Liver (tissue), 9 donors: Measurements from ENCODE around the gene UBE3B. TPM values are rescaled to one million over a fixed set of nuclear protein-coding genes. Genes with fewer than 3 reads are reported as not detected.

ENCODE experiments used
- DNase-seq: peaks from one replicate; pipeline ENCODE4 v3.0.0-alpha.2; 2017; ENCODE audit warnings: low spot score
- H3K27ac ChIP-seq, 2 donors: one replicate each; pipeline ENCODE4 v1.7.0; 2013; ENCODE audit warnings: inconsistent platforms in 2 of 2, low read length in 2 of 2, control low read depth in 1 of 2, low read depth in 1 of 2, mild to moderate bottlenecking in 1 of 2
- H3K27me3 ChIP-seq, 4 donors: one replicate each; pipeline versions ENCODE4 v1.6.1 to v1.7.0; 2013; ENCODE audit warnings: low read length in 3 of 4, inconsistent platforms in 1 of 4, mild to moderate bottlenecking in 1 of 4, moderate library complexity in 1 of 4; ENCODE audit not compliant: control insufficient read depth in 4 of 4, insufficient read depth in 4 of 4
- H3K36me3 ChIP-seq, 4 donors: one replicate each; pipeline versions ENCODE4 v1.6.1 to v1.7.0; 2013; ENCODE audit warnings: low read length in 3 of 4, mild to moderate bottlenecking in 3 of 4, low read depth in 1 of 4, moderate library complexity in 1 of 4; ENCODE audit not compliant: control insufficient read depth in 4 of 4, insufficient read depth in 3 of 4
- H3K4me1 ChIP-seq, 4 donors: one replicate each; pipeline versions ENCODE4 v1.6.1 to v1.7.0; 2013; ENCODE audit warnings: low read length in 3 of 4, mild to moderate bottlenecking in 3 of 4, moderate library complexity in 1 of 4; ENCODE audit not compliant: control insufficient read depth in 4 of 4, insufficient read depth in 4 of 4
- H3K4me3 ChIP-seq, 3 donors: one replicate each; pipeline versions ENCODE4 v1.6.1 to v1.7.0; 2013; ENCODE audit warnings: low read length in 3 of 3, control low read depth in 1 of 3, low read depth in 1 of 3, mild to moderate bottlenecking in 1 of 3
- H3K9ac ChIP-seq, 2 donors: one replicate each; pipeline ENCODE4 v1.7.0; 2013; ENCODE audit warnings: low read length in 2 of 2, mild to moderate bottlenecking in 2 of 2, moderate library complexity in 2 of 2, control low read depth in 1 of 2, low read depth in 1 of 2
- H3K9me3 ChIP-seq, 4 donors: one replicate each; pipeline versions ENCODE4 v1.6.1 to v1.7.0; 2013; ENCODE audit warnings: low read length in 3 of 4; ENCODE audit not compliant: control insufficient read depth in 4 of 4
- EGR1 ChIP-seq, 2 donors: IDR thresholded peaks; 2 replicates each; pipeline ENCODE4 v1.6.1; 2016 to 2018; ENCODE audit warnings: antibody characterized with exemption in 2 of 2, low read depth in 2 of 2
- FOXA1 ChIP-seq: IDR thresholded peaks from 2 replicates; pipeline ENCODE4 v1.6.1; 2016; ENCODE audit warnings: antibody characterized with exemption
- FOXA2 ChIP-seq: IDR thresholded peaks from 2 replicates; pipeline ENCODE4 v1.6.1; 2016; ENCODE audit warnings: antibody characterized with exemption
- GABPA ChIP-seq, 2 donors: IDR thresholded peaks in 1 of 2; conservative IDR thresholded peaks in 1 of 2; 2 replicates each; pipeline ENCODE4 v1.6.1; 2016; ENCODE audit warnings: antibody characterized with exemption in 2 of 2, mild to moderate bottlenecking in 1 of 2, moderate library complexity in 1 of 2
- HNF4A ChIP-seq, 2 donors: conservative IDR thresholded peaks; 2 replicates each; pipeline ENCODE4 v1.6.1; 2016; ENCODE audit warnings: antibody characterized with exemption in 2 of 2, mild to moderate bottlenecking in 2 of 2
- HNF4G ChIP-seq: IDR thresholded peaks from 2 replicates; pipeline ENCODE4 v1.6.1; 2016; ENCODE audit warnings: antibody characterized with exemption
- JUND ChIP-seq, 2 donors: IDR thresholded peaks; 2 replicates each; pipeline ENCODE4 v1.6.1; 2016; ENCODE audit warnings: antibody characterized with exemption in 2 of 2
- MAX ChIP-seq: IDR thresholded peaks from 2 replicates; pipeline ENCODE4 v1.6.1; 2016; ENCODE audit warnings: antibody characterized with exemption
- NR2F2 ChIP-seq: IDR thresholded peaks from 2 replicates; pipeline ENCODE4 v1.6.1; 2016; ENCODE audit warnings: antibody characterized with exemption
- RAD21 ChIP-seq, 2 donors: IDR thresholded peaks; 2 replicates each; pipeline ENCODE4 v1.6.1; 2016; ENCODE audit warnings: antibody characterized with exemption in 2 of 2, mild to moderate bottlenecking in 2 of 2
- REST ChIP-seq: IDR thresholded peaks from 2 replicates; pipeline ENCODE4 v1.6.1; 2016; ENCODE audit warnings: antibody characterized with exemption, mild to moderate bottlenecking
- RXRA ChIP-seq, 2 donors: IDR thresholded peaks; 2 replicates each; pipeline ENCODE4 v1.6.1; 2017 to 2018; ENCODE audit warnings: antibody characterized with exemption in 2 of 2, mild to moderate bottlenecking in 1 of 2
- SP1 ChIP-seq: IDR thresholded peaks from 2 replicates; pipeline ENCODE4 v1.6.1; 2018; ENCODE audit warnings: antibody characterized with exemption, mild to moderate bottlenecking
- TAF1 ChIP-seq: conservative IDR thresholded peaks from 2 replicates; pipeline ENCODE4 v1.6.1; 2016; ENCODE audit warnings: antibody characterized with exemption, mild to moderate bottlenecking
- YY1 ChIP-seq: IDR thresholded peaks from 2 replicates; pipeline ENCODE4 v1.6.1; 2016; ENCODE audit warnings: antibody characterized with exemption, mild to moderate bottlenecking
- ZBTB33 ChIP-seq: IDR thresholded peaks from 2 replicates; pipeline ENCODE4 v1.6.1; 2016; ENCODE audit warnings: antibody characterized with exemption
- WGBS: extraction: QIAGEN DNeasy Blood & Tissue Kit; methylation state at CpG from one replicate; pipeline ENCODE4 v1.1.7; 2013; 5-methylcytosine and 5-hydroxymethylcytosine counted together
- polyA plus RNA-seq, 2 donors: library from polyadenylated mRNA; stranded (reverse) in 1 of 2; unstranded in 1 of 2; fragments of 200-250 nt in 1 of 2; fragments of >200 nt in 1 of 2; fragmentation: Nextera tagmentation in 1 of 2; extraction: Ambion mirVana in 1 of 2; gene quantifications; one replicate each; pipeline versions ENCODE4 v1.2.1 to v1.2.3, GENCODE V29; 2013 to 2015
- total RNA-seq, 2 donors: library from RNA; depleted of rRNA; stranded (reverse); fragments of >200 nt; gene quantifications; one replicate each; pipeline ENCODE4 v1.2.3, GENCODE V29; 2014
- TF ChIP-seq, protein P1 (sequence below): IDR thresholded peaks from 2 replicates; pipeline ENCODE4 v1.6.1; 2016; ENCODE audit warnings: antibody characterized with exemption
- donor health status: healthy.
- donor health status: healthy.
- donor health status: healthy.
- donor health status: healthy.
- donor health status: healthy.

The UBE3B gene
- total and polyA plus RNA-seq, 4 donors: 9.3 to 43.4 (median 24.1) TPM

GRCh38 chr12:109512608-109513007 is 35.2 kb downstream of the UBE3B start:
- H3K9me3 ChIP-seq: no peaks in the 10 kb centered on the region
- no peaks in the 10 kb centered on the region for H3K4me1 ChIP-seq
- no peaks in the 10 kb centered on the region for H3K27me3 ChIP-seq
- H3K36me3 ChIP-seq: peaks cover 8 to 80% (median 64%) of the 10 kb centered on the region in 4 donors
- TF ChIP-seq MAX (no peak), SP1 (no peak), YY1 (no peak), EGR1 (IDR thresholded peaks at IDR 0.05; ENCODE audit: low read depth in 2 of 2) (no peak), NR2F2 (no peak), GABPA (IDR thresholded peaks at IDR 0.05 in 1 of 2, conservative IDR thresholded peaks at IDR 0.05 in 1 of 2) (no peak), JUND (IDR thresholded peaks at IDR 0.05) (no peak), TAF1 (no peak), HNF4A (conservative IDR thresholded peaks at IDR 0.05) (no peak), RAD21 (IDR thresholded peaks at IDR 0.05) (no peak), ZBTB33 (no peak), FOXA2 (no peak)
- H3K4me3 ChIP-seq: no peak overlapping the region
- DNase-seq: no peak
- H3K9ac ChIP-seq: no peak overlapping the region
- H3K27ac ChIP-seq: no peak overlapping the region
- WGBS: 90% methylated on average over 1 of the region's 1 CpG

GRCh38 chr12:109513051-109513450 is 35.6 kb downstream of the UBE3B start:
- DNase-seq: no peak
- WGBS: 83% methylated on average over 8 of the region's 8 CpGs
- Histone ChIP-seq H3K36me3 (peaks cover 7 to 80% (median 63%) of the 10 kb centered on the region in 4 donors), H3K4me3 (no peak overlapping the region), H3K4me1 (no peaks in the 10 kb centered on the region), H3K9me3 (no peaks in the 10 kb centered on the region), H3K9ac (no peak overlapping the region), H3K27me3 (no peaks in the 10 kb centered on the region), H3K27ac (no peak overlapping the region)
- TF ChIP-seq SP1: no peak
- TF ChIP-seq YY1: no peak

- H3K4me1 ChIP-seq: no peaks in the 10 kb centered on the region
These were observed 36.5 kb downstream of the UBE3B start for GRCh38 chr12:109513977-109514376.

More at GRCh38 chr12:109513977-109514376, 36.5 kb downstream of the UBE3B start:
- H3K27me3 ChIP-seq: no peaks in the 10 kb centered on the region
- DNase-seq: no peak
- TF ChIP-seq MAX: no peak
- no peak for TF ChIP-seq TAF1
- TF ChIP-seq HNF4G: no peak
- no peak for TF ChIP-seq REST
- no peak for TF ChIP-seq FOXA2
- TF ChIP-seq EGR1 (IDR thresholded peaks at IDR 0.05; ENCODE audit: low read depth in 2 of 2): no peak
- TF ChIP-seq HNF4A (conservative IDR thresholded peaks at IDR 0.05): no peak
- no peak for TF ChIP-seq JUND (IDR thresholded peaks at IDR 0.05)
- no peak for TF ChIP-seq GABPA (IDR thresholded peaks at IDR 0.05 in 1 of 2, conservative IDR thresholded peaks at IDR 0.05 in 1 of 2)
- no peak for TF ChIP-seq RAD21 (IDR thresholded peaks at IDR 0.05)
- no peak for TF ChIP-seq FOXA1
- no peak for TF ChIP-seq RXRA (IDR thresholded peaks at IDR 0.05)
- TF ChIP-seq, protein P1, sequence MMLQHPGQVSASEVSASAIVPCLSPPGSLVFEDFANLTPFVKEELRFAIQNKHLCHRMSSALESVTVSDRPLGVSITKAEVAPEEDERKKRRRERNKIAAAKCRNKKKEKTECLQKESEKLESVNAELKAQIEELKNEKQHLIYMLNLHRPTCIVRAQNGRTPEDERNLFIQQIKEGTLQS: no peak
- no peak for TF ChIP-seq NR2F2
- no peak for TF ChIP-seq SP1
- TF ChIP-seq YY1: no peak
- WGBS: 96% methylated on average over 4 of the region's 4 CpGs
- peaks cover 7 to 75% (median 59%) of the 10 kb centered on the region in 4 donors for H3K36me3 ChIP-seq
- no peak overlapping the region for H3K9ac ChIP-seq
- no peak overlapping the region for H3K27ac ChIP-seq
- no peaks in the 10 kb centered on the region for H3K9me3 ChIP-seq
- H3K4me3 ChIP-seq: no peak overlapping the region
